Loucy (cell line): ENCODE measurements around the gene DEFB129.

ENCODE experiments used
- H2AFZ ChIP-seq: fragments of 200-600 bp; sonication (generic); 2 replicates; pipeline ENCODE4 v1.6.0; 2016; ENCODE audit warnings: antibody characterized with exemption, mild to moderate bottlenecking, low read length, moderate library complexity
- H3F3A ChIP-seq: fragments of 200-600 bp; 2 replicates; pipeline ENCODE4 v1.6.0; 2016; ENCODE audit warnings: antibody characterized with exemption, low read depth, mild to moderate bottlenecking
- H3K27me3 ChIP-seq: fragments of 200-600 bp; sonication (generic); 2 replicates; pipeline ENCODE4 v1.6.1; 2014; ENCODE audit warnings: low read length, mild to moderate bottlenecking; ENCODE audit not compliant: insufficient read depth, poor library complexity, severe bottlenecking
- H3K36me3 ChIP-seq: fragments of 200-600 bp; sonication (generic); 2 replicates; pipeline ENCODE4 v1.6.1; 2016; ENCODE audit warnings: low read length; ENCODE audit not compliant: insufficient read depth
- H3K4me1 ChIP-seq: fragments of 200-600 bp; sonication (generic); 2 replicates; pipeline ENCODE4 v1.5.1; 2014; ENCODE audit warnings: low read length, mild to moderate bottlenecking; ENCODE audit not compliant: insufficient read depth, poor library complexity, severe bottlenecking
- H3K4me2 ChIP-seq: fragments of 200-600 bp; sonication (generic); 2 replicates; pipeline ENCODE4 v1.6.0; 2014; ENCODE audit warnings: antibody characterized with exemption, low read length, low read depth, mild to moderate bottlenecking; ENCODE audit not compliant: poor library complexity, severe bottlenecking
- H3K4me3 ChIP-seq: fragments of 200-600 bp; sonication (generic); 2 replicates; pipeline ENCODE4 v1.5.1; 2014; ENCODE audit warnings: low read length, mild to moderate bottlenecking, mixed read lengths; ENCODE audit not compliant: poor library complexity, severe bottlenecking
- H3K79me2 ChIP-seq: fragments of 200-600 bp; sonication (generic); 2 replicates; pipeline ENCODE4 v1.6.1; 2014; ENCODE audit warnings: low read length; ENCODE audit not compliant: insufficient read depth
- H3K9ac ChIP-seq: fragments of 200-600 bp; sonication (generic); 2 replicates; pipeline ENCODE4 v1.6.0; 2014; ENCODE audit warnings: mild to moderate bottlenecking, low read depth, low read length, moderate library complexity; ENCODE audit not compliant: poor library complexity, severe bottlenecking
- H3K9me2 ChIP-seq: fragments of 200-600 bp; sonication (generic); replicated peaks from 2 replicates; pipeline ENCODE4 v1.6.1; 2016; ENCODE audit warnings: low read depth, low read length, mixed read lengths
- H3K9me3 ChIP-seq: fragments of 200-600 bp; sonication (generic); 2 replicates; pipeline ENCODE4 v1.6.1; 2014; ENCODE audit warnings: mild to moderate bottlenecking, antibody characterized with exemption, low read length, low read depth; ENCODE audit not compliant: insufficient read depth
- H4K20me1 ChIP-seq: fragments of 200-600 bp; sonication (generic); 2 replicates; pipeline ENCODE4 v1.6.0; 2014; ENCODE audit warnings: antibody characterized with exemption, low read length, mild to moderate bottlenecking; ENCODE audit not compliant: insufficient read depth, poor library complexity, severe bottlenecking
- CTCF ChIP-seq: fragments of 200-600 bp; sonication (generic); conservative IDR thresholded peaks from 2 replicates; pipeline ENCODE4 v1.5.1; 2014; ENCODE audit warnings: mild to moderate bottlenecking, antibody characterized with exemption, low read length
- EZH2phosphoT487 ChIP-seq: fragments of 200-600 bp; IDR thresholded peaks from 2 replicates; pipeline ENCODE4 v1.6.1; 2018; ENCODE audit warnings: antibody characterized with exemption, mild to moderate bottlenecking, moderate library complexity, borderline replicate concordance

The DEFB129 gene

GRCh38 chr20:237929-238328 is 10.9 kb downstream of the DEFB129 start:
- TF ChIP-seq CTCF, result no peak
- no peak for TF ChIP-seq EZH2phosphoT487
- H2AFZ ChIP-seq, result no peak overlapping the region
- H3K4me2 ChIP-seq, result peak overlapping the region; percentile 9
- no peaks in the 10 kb centered on the region for H3F3A ChIP-seq
- no peaks in the 10 kb centered on the region for H3K79me2 ChIP-seq
- no peaks in the 10 kb centered on the region for H3K27me3 ChIP-seq
- no peaks in the 10 kb centered on the region for H3K9me3 ChIP-seq
- no peak overlapping the region for H3K9ac ChIP-seq
- H3K9me2 ChIP-seq, result no peaks in the 10 kb centered on the region
- peaks cover 22% of the 10 kb centered on the region for H3K4me1 ChIP-seq
- H4K20me1 ChIP-seq, result no peaks in the 10 kb centered on the region
- H3K36me3 ChIP-seq, result no peaks in the 10 kb centered on the region
- peak overlapping the region; percentile 2 for H3K4me3 ChIP-seq

DNA sequence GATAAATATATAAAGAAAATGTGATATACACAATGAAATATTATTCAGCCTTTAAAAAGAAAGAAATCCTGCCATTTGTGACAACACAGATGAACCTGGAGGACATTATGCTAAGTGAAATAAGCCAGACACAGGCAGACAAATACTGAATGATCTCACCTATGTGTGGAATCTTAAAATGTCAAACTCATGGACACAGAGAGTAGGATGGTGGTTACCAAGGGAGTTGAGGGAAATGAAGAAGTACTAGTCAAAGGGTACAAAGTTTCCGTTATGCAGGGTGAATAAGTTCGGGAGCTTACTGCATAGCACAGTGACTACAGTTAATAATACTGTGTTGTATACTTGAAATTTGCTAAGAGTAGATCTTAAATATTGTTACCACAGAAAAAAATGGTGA is 15.8 kb downstream of the DEFB129 start:
- peaks cover 5% of the 10 kb centered on the region for H3K4me1 ChIP-seq
- H2AFZ ChIP-seq, result no peak overlapping the region
- H3K36me3 ChIP-seq, result no peaks in the 10 kb centered on the region
- no peaks in the 10 kb centered on the region for H3K79me2 ChIP-seq
- TF ChIP-seq EZH2phosphoT487 (no peak), CTCF (no peak)
- H3F3A ChIP-seq, result no peaks in the 10 kb centered on the region
- H3K4me2 ChIP-seq, result no peak overlapping the region
- H3K4me3 ChIP-seq, result no peak overlapping the region
- no peaks in the 10 kb centered on the region for H3K27me3 ChIP-seq
- H4K20me1 ChIP-seq, result no peaks in the 10 kb centered on the region
- H3K9ac ChIP-seq, result no peak overlapping the region
- no peaks in the 10 kb centered on the region for H3K9me2 ChIP-seq
- H3K9me3 ChIP-seq, result no peaks in the 10 kb centered on the region

DNA sequence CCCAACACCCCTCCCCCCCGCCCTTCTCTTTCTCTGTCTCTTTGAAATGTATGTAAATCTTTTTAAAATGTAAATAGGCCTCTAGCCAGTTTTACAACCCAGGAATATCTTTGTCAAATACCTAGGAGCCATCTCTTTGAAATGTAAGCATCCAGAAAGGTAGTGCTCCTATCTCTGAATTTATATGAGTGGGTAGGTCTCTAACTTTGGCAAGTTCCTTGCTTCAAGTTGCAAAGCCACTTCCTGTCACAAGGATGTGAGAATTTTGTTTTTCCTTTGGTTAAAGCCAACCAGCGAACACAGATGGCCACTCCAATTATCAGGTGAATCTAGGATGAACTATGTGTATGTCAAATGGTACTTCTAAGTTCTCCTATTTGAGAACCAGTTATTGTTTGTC is 24.3 kb downstream of the DEFB129 start:
- H3K9me3 ChIP-seq, result no peaks in the 10 kb centered on the region
- no peaks in the 10 kb centered on the region for H4K20me1 ChIP-seq
- no peaks in the 10 kb centered on the region for H3K27me3 ChIP-seq
- H3F3A ChIP-seq, result no peaks in the 10 kb centered on the region
- peak overlapping the region; percentile 14; the same call in 1 of the 2 replicates for H2AFZ ChIP-seq
- peak overlapping the region; percentile 25 for H3K4me3 ChIP-seq
- TF ChIP-seq CTCF, result no peak
- no peak for TF ChIP-seq EZH2phosphoT487
- H3K9me2 ChIP-seq, result no peaks in the 10 kb centered on the region
- H3K36me3 ChIP-seq, result no peaks in the 10 kb centered on the region
- no peaks in the 10 kb centered on the region for H3K79me2 ChIP-seq
- H3K9ac ChIP-seq, result no peak overlapping the region
- peak overlapping the region; percentile 46 for H3K4me2 ChIP-seq
- peaks cover 25% of the 10 kb centered on the region for H3K4me1 ChIP-seq
